ENCODE measurements around the gene QTRT2. TPM values are rescaled to one million over a fixed set of nuclear protein-coding genes. Genes with fewer than 3 reads are reported as not detected.

Gene QTRT2
- polyA plus RNA-seq, 2 of the 4 experiments (the other 2 are of a cell fraction) = 23.5 to 33.9 TPM

DNA sequence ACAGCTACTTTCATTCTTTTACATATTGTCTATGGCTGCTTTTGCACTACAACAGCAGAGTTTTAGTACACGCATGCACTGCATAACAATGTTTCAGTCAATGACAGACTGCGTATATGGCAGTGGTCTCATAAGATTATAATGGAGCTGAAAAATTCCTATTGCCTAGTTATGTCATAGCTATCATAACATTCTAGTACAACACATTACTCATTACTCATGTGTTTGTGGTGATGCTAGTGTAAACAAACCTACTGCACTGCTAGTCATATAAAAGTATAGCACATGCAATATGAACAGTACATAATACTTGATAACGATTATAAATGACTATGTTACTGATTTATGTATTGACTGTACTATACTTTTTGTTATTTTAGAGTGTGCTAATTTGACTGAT lies 47.9 kb downstream of the QTRT2 start (continued):
- TF ChIP-seq ZFP36 (IDR thresholded peaks at IDR 0.05; ENCODE audit: borderline replicate concordance, partially characterized antibody) = no peak
- TF ChIP-seq, protein P1, sequence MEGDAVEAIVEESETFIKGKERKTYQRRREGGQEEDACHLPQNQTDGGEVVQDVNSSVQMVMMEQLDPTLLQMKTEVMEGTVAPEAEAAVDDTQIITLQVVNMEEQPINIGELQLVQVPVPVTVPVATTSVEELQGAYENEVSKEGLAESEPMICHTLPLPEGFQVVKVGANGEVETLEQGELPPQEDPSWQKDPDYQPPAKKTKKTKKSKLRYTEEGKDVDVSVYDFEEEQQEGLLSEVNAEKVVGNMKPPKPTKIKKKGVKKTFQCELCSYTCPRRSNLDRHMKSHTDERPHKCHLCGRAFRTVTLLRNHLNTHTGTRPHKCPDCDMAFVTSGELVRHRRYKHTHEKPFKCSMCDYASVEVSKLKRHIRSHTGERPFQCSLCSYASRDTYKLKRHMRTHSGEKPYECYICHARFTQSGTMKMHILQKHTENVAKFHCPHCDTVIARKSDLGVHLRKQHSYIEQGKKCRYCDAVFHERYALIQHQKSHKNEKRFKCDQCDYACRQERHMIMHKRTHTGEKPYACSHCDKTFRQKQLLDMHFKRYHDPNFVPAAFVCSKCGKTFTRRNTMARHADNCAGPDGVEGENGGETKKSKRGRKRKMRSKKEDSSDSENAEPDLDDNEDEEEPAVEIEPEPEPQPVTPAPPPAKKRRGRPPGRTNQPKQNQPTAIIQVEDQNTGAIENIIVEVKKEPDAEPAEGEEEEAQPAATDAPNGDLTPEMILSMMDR (IDR thresholded peaks at IDR 0.05) = no peak

- WGBS (ENCODE audit: missing lambda C conversion rate) = 60% methylated on average over 8 of the region's 8 CpGs
- DNase-seq (ENCODE audit: low read depth in 1 of 2, low spot score in 1 of 2) (no peak), FAIRE-seq (no peak), ATAC-seq (no peak)
- TF ChIP-seq MYC (IDR thresholded peaks at IDR 0.05; ENCODE audit: borderline replicate concordance, low read length) (no peak), FOSB (CRISPR knock-in tag; IDR thresholded peaks at IDR 0.05) (no peak), ZC3H11A (IDR thresholded peaks at IDR 0.05) (no peak), USF2 (IDR thresholded peaks at IDR 0.05) (no peak), RAD21 (conservative IDR thresholded peaks at IDR 0.05 in 1 of 2, IDR thresholded peaks at IDR 0.05 in 1 of 2) (no peak)
- TF ChIP-seq, protein P2, sequence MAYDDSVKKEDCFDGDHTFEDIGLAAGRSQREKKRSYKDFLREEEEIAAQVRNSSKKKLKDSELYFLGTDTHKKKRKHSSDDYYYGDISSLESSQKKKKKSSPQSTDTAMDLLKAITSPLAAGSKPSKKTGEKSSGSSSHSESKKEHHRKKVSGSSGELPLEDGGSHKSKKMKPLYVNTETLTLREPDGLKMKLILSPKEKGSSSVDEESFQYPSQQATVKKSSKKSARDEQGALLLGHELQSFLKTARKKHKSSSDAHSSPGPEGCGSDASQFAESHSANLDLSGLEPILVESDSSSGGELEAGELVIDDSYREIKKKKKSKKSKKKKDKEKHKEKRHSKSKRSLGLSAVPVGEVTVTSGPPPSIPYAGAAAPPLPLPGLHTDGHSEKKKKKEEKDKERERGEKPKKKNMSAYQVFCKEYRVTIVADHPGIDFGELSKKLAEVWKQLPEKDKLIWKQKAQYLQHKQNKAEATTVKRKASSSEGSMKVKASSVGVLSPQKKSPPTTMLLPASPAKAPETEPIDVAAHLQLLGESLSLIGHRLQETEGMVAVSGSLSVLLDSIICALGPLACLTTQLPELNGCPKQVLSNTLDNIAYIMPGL (CRISPR knock-in tag; IDR thresholded peaks at IDR 0.05; ENCODE audit: borderline replicate concordance) = no peak
- TF ChIP-seq, protein P3, sequence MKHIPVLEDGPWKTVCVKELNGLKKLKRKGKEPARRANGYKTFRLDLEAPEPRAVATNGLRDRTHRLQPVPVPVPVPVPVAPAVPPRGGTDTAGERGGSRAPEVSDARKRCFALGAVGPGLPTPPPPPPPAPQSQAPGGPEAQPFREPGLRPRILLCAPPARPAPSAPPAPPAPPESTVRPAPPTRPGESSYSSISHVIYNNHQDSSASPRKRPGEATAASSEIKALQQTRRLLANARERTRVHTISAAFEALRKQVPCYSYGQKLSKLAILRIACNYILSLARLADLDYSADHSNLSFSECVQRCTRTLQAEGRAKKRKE (CRISPR knock-in tag; IDR thresholded peaks at IDR 0.05; ENCODE audit: low read depth) = no peak
- Histone ChIP-seq H3K4me3 (no peak overlapping the region), H3K4me1 (no peaks in the 10 kb centered on the region), H3K4me2 (no peak overlapping the region), H3K9me3 (no peaks in the 10 kb centered on the region), H3K27ac (no peak overlapping the region)
- CTCF ChIA-PET = no interaction called here
- POLR2A ChIA-PET = no interaction called here
Measured at GRCh38 chr3:114108137-114108536, 51.6 kb downstream of the QTRT2 start.

DNA sequence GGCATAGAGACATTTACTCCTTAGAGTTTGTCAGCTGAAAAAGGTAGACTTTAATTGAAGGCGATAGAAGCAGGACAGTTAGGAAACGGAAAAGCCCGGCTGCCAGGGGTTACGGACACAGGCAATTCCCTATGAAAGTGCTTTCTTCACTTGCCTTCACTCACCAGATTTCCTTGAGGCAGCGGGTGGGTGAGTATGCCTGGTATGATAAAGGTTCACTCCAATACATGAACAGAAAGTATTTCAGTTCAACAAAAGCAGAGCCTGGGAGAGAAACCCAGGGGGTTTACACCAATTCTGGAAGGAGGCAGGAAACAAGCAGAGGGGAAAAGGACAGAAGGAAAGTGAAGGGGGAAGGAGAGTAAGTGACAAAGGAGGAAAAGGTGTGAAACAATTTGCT lies 53.9 kb downstream of the QTRT2 start:
- no peak for TF ChIP-seq NPAS2 (CRISPR knock-in tag; IDR thresholded peaks at IDR 0.05; ENCODE audit: borderline replicate concordance)

GRCh38 chr3:114111060-114111770 lies 54.7 kb downstream of the QTRT2 start:
- no peak for ATAC-seq
- CTCF ChIA-PET = no interaction called here

More for the DNA sequence above, 53.9 kb downstream of the QTRT2 start:
- ATAC-seq (no peak), DNase-seq (ENCODE audit: low read depth in 1 of 2, low spot score in 1 of 2) (no peak), FAIRE-seq (no peak)
- POLR2A ChIA-PET = no interaction called here
- H3K4me3 ChIP-seq = no peak overlapping the region
- 81% methylated on average over 5 of the region's 5 CpGs for WGBS (ENCODE audit: missing lambda C conversion rate)
- H3K4me2 ChIP-seq = no peak overlapping the region
- CTCF ChIA-PET = interaction anchor here (0.7 kb wide), 1 partner anchor 8 kb away, joined by 3 read pairs; no protein-coding TSS in a partner anchor
- H3K9me3 ChIP-seq = no peaks in the 10 kb centered on the region
- no peak overlapping the region for H3K27ac ChIP-seq
- H3K4me1 ChIP-seq = no peaks in the 10 kb centered on the region

More at GRCh38 chr3:114111060-114111770, 54.7 kb downstream of the QTRT2 start:
- DNase-seq (ENCODE audit: low read depth in 1 of 2, low spot score in 1 of 2) (no peak), FAIRE-seq (no peak)
- Histone ChIP-seq H3K27ac (no peak overlapping the region), H3K4me2 (no peak overlapping the region), H3K4me1 (no peaks in the 10 kb centered on the region), H3K4me3 (no peak overlapping the region), H3K9me3 (no peaks in the 10 kb centered on the region)
- POLR2A ChIA-PET = no interaction called here
- TF ChIP-seq FOSB (CRISPR knock-in tag; IDR thresholded peaks at IDR 0.05) = no peak
- no peak for TF ChIP-seq ESRRA (IDR thresholded peaks at IDR 0.05; ENCODE audit: borderline replicate concordance, low read length)
- no peak for TF ChIP-seq MAZ (IDR thresholded peaks at IDR 0.05; ENCODE audit: borderline replicate concordance, low read depth, low read length)
- 74% methylated on average over 3 of the region's 3 CpGs for WGBS (ENCODE audit: missing lambda C conversion rate)

All from A549 (cell line).